SK-N-SH treated with all-trans-retinoic acid at 6 μM for 48 hours (cell line): ENCODE measurements around the gene CD177.
"Not testable (repeated sequence)": the region's sequence is repeated elsewhere in the genome, so short reads cannot be mapped to it uniquely, and the experiment has no call there.

ENCODE experiments used
- ATAC-seq: fragments of 200-7000 bp; cut with Tn5 transposase; 3 replicates; pipeline ENCODE4 v1.9.1; 2020; ENCODE audit warnings: mild to moderate bottlenecking, moderate library complexity
- ARNTL ChIP-seq: fragments of 450-650 bp; formaldehyde crosslinking; IDR thresholded peaks from 2 replicates; pipeline ENCODE4 v1.5.0; 2020; ENCODE audit warnings: low read depth, mild to moderate bottlenecking, moderate library complexity, borderline replicate concordance
- CREB5 ChIP-seq: fragments of 250-450 bp; sonication (Bioruptor Pico); IDR thresholded peaks from 2 replicates; pipeline ENCODE4 v1.5.1; 2020; ENCODE audit warnings: low read depth, mild to moderate bottlenecking, moderate library complexity
- CSDC2 ChIP-seq: fragments of 250-450 bp; sonication (Bioruptor Pico); IDR thresholded peaks from 2 replicates; pipeline ENCODE4 v1.5.0; 2020; ENCODE audit warnings: mild to moderate bottlenecking, moderate library complexity
- CSRNP3 ChIP-seq: fragments of 250-450 bp; sonication (Bioruptor Pico); IDR thresholded peaks from 2 replicates; pipeline ENCODE4 v1.5.1; 2021; ENCODE audit warnings: mild to moderate bottlenecking, moderate library complexity
- ESRRG ChIP-seq: fragments of 250-450 bp; sonication (Bioruptor Pico); IDR thresholded peaks from 2 replicates; pipeline ENCODE4 v1.6.1; 2021; ENCODE audit warnings: mild to moderate bottlenecking
- GLIS3 ChIP-seq: fragments of 250-450 bp; sonication (Bioruptor Pico); IDR thresholded peaks from 2 replicates; pipeline ENCODE4 v1.5.0; 2020; ENCODE audit warnings: mild to moderate bottlenecking, moderate library complexity
- ISL1 ChIP-seq: fragments of 250-450 bp; sonication (Bioruptor Pico); IDR thresholded peaks from 2 replicates; pipeline ENCODE4 v2.1.2; 2022; ENCODE audit warnings: mild to moderate bottlenecking, moderate library complexity
- OSR1 ChIP-seq: fragments of 250-450 bp; sonication (Bioruptor Pico); IDR thresholded peaks from 2 replicates; pipeline ENCODE4 v1.8.0; 2022; ENCODE audit warnings: moderate library complexity, mild to moderate bottlenecking, inconsistent platforms
- PATZ1 ChIP-seq: fragments of 250-450 bp; sonication (Bioruptor Pico); IDR thresholded peaks from 2 replicates; pipeline ENCODE4 v1.8.0; 2020; ENCODE audit warnings: mild to moderate bottlenecking, moderate library complexity, borderline replicate concordance
- POU6F1 ChIP-seq: fragments of 250-450 bp; sonication (Bioruptor Pico); IDR thresholded peaks from 2 replicates; pipeline ENCODE4 v1.8.0; 2021; ENCODE audit warnings: low read depth, mild to moderate bottlenecking, moderate library complexity, borderline replicate concordance
- PPARA ChIP-seq: fragments of 250-450 bp; sonication (Bioruptor Pico); IDR thresholded peaks from 2 replicates; pipeline ENCODE4 v1.5.0; 2020; ENCODE audit warnings: mild to moderate bottlenecking, borderline replicate concordance
- RARB ChIP-seq: fragments of 250-450 bp; sonication (Bioruptor Pico); IDR thresholded peaks from 2 replicates; pipeline ENCODE4 v1.8.0; 2021; ENCODE audit warnings: mild to moderate bottlenecking, moderate library complexity
- SNAI2 ChIP-seq: fragments of 250-450 bp; sonication (Bioruptor Pico); IDR thresholded peaks from 2 replicates; pipeline ENCODE4 v1.5.0; 2020; ENCODE audit warnings: mild to moderate bottlenecking, moderate library complexity
- TCF4 ChIP-seq: fragments of 250-450 bp; sonication (Bioruptor Pico); IDR thresholded peaks from 2 replicates; pipeline ENCODE4 v1.8.0; 2021; ENCODE audit warnings: mild to moderate bottlenecking, moderate library complexity, borderline replicate concordance
- TOX ChIP-seq: fragments of 250-450 bp; sonication (Bioruptor Pico); IDR thresholded peaks from 2 replicates; pipeline ENCODE4 v1.8.0; 2021; ENCODE audit warnings: mild to moderate bottlenecking, moderate library complexity, borderline replicate concordance
- TSHZ2 ChIP-seq: fragments of 250-450 bp; sonication (Bioruptor Pico); IDR thresholded peaks from 2 replicates; pipeline ENCODE4 v1.5.0; 2020; ENCODE audit warnings: mild to moderate bottlenecking, moderate library complexity
- ZC3H10 ChIP-seq: fragments of 250-450 bp; sonication (Bioruptor Pico); IDR thresholded peaks from 2 replicates; pipeline ENCODE4 v1.5.1; 2021; ENCODE audit warnings: mild to moderate bottlenecking, moderate library complexity
- ZFP3 ChIP-seq: fragments of 250-450 bp; sonication (Bioruptor Pico); IDR thresholded peaks from 2 replicates; pipeline ENCODE4 v1.5.0; 2020; ENCODE audit warnings: mild to moderate bottlenecking, moderate library complexity
- ZNF70 ChIP-seq: fragments of 450-650 bp; formaldehyde crosslinking; IDR thresholded peaks from 2 replicates; pipeline ENCODE4 v1.5.0; 2020; ENCODE audit warnings: mild to moderate bottlenecking, moderate library complexity
- ZNF8 ChIP-seq: fragments of 450-650 bp; formaldehyde crosslinking; IDR thresholded peaks from 2 replicates; pipeline ENCODE4 v1.5.0; 2020; ENCODE audit warnings: mild to moderate bottlenecking, moderate library complexity

Gene CD177

GRCh38 chr19:43371909-43372308 lies 18.4 kb downstream of the CD177 start:
- TF ChIP-seq ISL1 (CRISPR knock-in tag) (no peak), CREB5 (CRISPR knock-in tag) (no peak), GLIS3 (CRISPR knock-in tag) (no peak), CSDC2 (CRISPR knock-in tag) (no peak), ZC3H10 (CRISPR knock-in tag) (no peak), ESRRG (CRISPR knock-in tag) (no peak), ZNF70 (CRISPR knock-in tag) (no peak), ZFP3 (CRISPR knock-in tag) (no peak), POU6F1 (CRISPR knock-in tag) (no peak), TCF4 (CRISPR knock-in tag) (no peak), RARB (CRISPR knock-in tag) (no peak), PPARA (CRISPR knock-in tag) (no peak), TOX (CRISPR knock-in tag) (no peak), OSR1 (CRISPR knock-in tag) (no peak), CSRNP3 (CRISPR knock-in tag) (no peak), ZNF8 (no peak), TSHZ2 (no peak)
- no peak for ATAC-seq

- ATAC-seq, result no peak
- TF ChIP-seq PATZ1 (CRISPR knock-in tag) (no peak), SNAI2 (CRISPR knock-in tag) (no peak), RARB (CRISPR knock-in tag) (no peak)
Measured at GRCh38 chr19:43372462-43372861, 19.0 kb downstream of the CD177 start.

- ATAC-seq, result not testable (repeated sequence)
Measured at GRCh38 chr19:43377624-43378023, 24.1 kb downstream of the CD177 start.

GRCh38 chr19:43380008-43380407 lies 26.5 kb downstream of the CD177 start:
- no peak for ATAC-seq
- no peak for TF ChIP-seq ZFP3 (CRISPR knock-in tag)
- no peak for TF ChIP-seq CREB5 (CRISPR knock-in tag)
- TF ChIP-seq PATZ1 (CRISPR knock-in tag), result no peak
- TF ChIP-seq POU6F1 (CRISPR knock-in tag), result no peak
- no peak for TF ChIP-seq ZNF8
- no peak for TF ChIP-seq CSRNP3 (CRISPR knock-in tag)
- TF ChIP-seq ZC3H10 (CRISPR knock-in tag), result no peak
- no peak for TF ChIP-seq RARB (CRISPR knock-in tag)
- TF ChIP-seq SNAI2 (CRISPR knock-in tag), result no peak
- TF ChIP-seq CSDC2 (CRISPR knock-in tag), result no peak
- TF ChIP-seq ARNTL (CRISPR knock-in tag), result no peak
- TF ChIP-seq TOX (CRISPR knock-in tag), result no peak
